Measurements from ENCODE around the gene CHRNG.
"Not testable (repeated sequence)": the region's sequence is repeated elsewhere in the genome, so short reads cannot be mapped to it uniquely, and the experiment has no call there.

CHRNG gene

DNA sequence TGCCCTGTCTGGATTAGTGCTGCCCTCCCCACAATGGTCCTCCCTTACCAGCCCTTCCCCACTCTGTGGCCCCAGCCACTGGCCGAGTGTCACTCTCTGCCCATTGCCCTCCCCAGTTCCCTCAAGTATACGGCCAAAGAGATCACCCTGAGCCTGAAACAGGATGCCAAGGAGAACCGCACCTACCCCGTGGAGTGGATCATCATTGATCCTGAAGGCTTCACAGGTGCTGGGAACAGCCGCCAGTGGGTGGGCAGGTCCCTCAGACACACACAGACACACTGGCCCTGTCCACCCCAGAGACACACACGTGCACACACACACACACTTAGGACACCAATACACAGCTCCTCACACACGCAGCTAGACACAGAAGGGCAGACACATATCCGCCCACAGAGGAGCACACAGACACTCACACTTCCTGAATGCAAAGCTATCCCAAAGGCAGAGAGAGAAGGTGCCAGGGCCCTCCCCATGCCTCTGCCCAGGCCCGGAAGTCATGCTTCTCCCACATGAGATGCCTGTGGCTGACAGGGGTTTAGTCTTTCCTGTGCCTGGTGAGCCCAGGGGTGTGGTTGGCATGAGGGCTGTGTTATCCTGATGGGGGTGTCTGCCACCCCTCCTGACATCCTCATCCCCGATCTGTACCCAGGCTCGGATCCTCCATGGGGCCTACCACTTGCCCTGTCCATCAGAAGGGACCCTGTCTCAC is 10.6 kb upstream of the CHRNG start:
- H3K4me3 Mint-ChIP-seq = no peak overlapping the region
- DNase-seq (ENCODE audit: low spot score in 2 of 2) = no peak
- H3K4me1 Mint-ChIP-seq = peaks cover 5% of the 10 kb centered on the region
- H3K9me3 Mint-ChIP-seq = no peaks in the 10 kb centered on the region
- ATAC-seq (ENCODE audit: low read depth) = no peak
- peaks cover 47% of the 10 kb centered on the region for H3K27me3 Mint-ChIP-seq
- H3K27ac Mint-ChIP-seq = no peak overlapping the region
- no peaks in the 10 kb centered on the region for H3K36me3 Mint-ChIP-seq

DNA sequence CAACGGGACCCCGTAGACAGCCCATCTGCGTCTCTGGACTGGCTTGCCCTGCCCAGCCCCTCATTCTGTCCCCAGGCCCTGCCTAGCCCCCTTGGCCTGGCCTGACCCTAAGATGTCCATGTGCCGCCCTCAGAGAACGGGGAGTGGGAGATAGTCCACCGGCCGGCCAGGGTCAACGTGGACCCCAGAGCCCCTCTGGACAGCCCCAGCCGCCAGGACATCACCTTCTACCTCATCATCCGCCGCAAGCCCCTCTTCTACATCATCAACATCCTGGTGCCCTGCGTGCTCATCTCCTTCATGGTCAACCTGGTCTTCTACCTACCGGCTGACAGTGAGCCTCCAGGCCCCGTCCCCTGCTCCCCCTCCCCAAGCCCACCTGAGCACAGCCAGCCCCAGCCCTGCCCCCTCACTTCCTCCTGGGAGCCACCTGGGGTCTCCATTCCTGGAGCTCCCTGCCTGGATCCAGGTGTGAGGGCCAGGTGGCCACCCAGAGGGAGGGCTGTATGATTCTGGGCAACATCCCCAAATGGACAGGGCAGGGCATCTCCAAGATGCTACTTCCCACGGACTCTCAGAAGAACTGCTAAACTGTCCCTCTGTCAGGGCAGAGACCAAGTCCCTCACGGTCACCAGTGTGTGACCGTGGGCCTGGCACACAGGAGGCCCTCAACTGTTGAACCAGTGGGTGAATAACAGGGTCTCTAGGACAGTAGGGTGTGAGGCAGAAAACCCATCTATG is 9.5 kb upstream of the CHRNG start:
- Mint-ChIP-seq H3K27me3 (peaks cover 40% of the 10 kb centered on the region), H3K36me3 (no peaks in the 10 kb centered on the region), H3K4me1 (no peaks in the 10 kb centered on the region), H3K9me3 (no peaks in the 10 kb centered on the region), H3K4me3 (no peak overlapping the region), H3K27ac (no peak overlapping the region)
- ATAC-seq (ENCODE audit: low read depth) (no peak), DNase-seq (ENCODE audit: low spot score in 2 of 2) (no peak)

DNA sequence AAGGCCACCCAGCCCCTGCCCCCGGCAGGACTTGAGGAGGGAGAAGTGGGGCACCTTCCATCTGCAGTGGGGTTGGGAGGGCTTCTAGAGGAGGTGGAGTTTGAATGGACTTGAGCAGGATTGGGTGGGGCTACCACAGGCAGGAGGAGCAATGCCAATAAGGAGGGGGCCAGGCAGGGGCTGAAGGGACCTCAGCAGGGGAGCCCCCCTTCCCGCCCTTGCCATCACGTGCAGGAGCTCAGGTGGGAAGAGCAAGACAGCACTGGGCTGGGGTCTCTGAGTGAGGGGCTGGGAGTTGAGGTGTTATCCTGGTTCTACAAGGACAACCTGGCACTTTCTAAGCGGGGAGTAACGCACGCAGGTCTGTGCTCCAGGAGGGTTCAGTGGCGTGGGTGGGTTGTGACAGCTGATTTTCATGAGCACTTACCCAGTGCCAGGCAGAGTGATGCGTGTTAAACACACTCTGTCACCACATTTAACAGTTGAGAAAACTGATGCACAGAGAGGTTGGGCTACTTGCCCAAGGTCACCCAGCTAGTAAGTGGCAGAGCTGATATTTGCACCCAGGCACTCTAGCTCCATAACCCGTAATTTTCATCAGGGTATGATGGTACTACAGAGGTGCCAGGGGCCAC is 8.7 kb upstream of the CHRNG start:
- ATAC-seq (ENCODE audit: low read depth) (no peak), DNase-seq (ENCODE audit: low spot score in 2 of 2) (no peak)
- Mint-ChIP-seq H3K27me3 (peaks cover 42% of the 10 kb centered on the region), H3K9me3 (no peaks in the 10 kb centered on the region), H3K27ac (no peak overlapping the region), H3K4me1 (no peaks in the 10 kb centered on the region), H3K4me3 (no peak overlapping the region), H3K36me3 (no peaks in the 10 kb centered on the region)

DNA sequence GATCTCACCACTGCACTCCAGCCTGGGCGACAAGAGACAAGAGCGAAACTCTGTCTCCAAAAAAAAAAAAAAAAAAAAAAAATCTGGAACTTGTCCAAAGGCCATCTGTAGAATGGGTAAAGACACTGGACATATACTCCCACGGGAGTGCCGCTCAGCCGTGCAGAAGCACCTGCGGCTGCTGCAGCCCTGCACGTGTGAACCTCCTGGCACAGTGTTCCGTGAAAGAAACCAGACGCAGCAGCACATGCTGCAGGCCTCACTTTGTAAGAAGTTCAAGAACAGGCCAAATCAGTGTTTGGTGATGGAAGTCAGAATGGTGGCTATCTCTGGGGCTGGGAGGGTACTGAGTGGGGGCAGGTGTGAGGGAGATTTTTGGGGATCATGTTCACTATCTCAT is 7.1 kb upstream of the CHRNG start:
- DNase-seq (ENCODE audit: low spot score in 2 of 2) = no peak
- no peak for ATAC-seq (ENCODE audit: low read depth)
- Mint-ChIP-seq H3K4me3 (no peak overlapping the region), H3K9me3 (peaks cover 1% of the 10 kb centered on the region), H3K27ac (no peak overlapping the region), H3K4me1 (no peaks in the 10 kb centered on the region), H3K27me3 (peaks cover 41% of the 10 kb centered on the region), H3K36me3 (no peaks in the 10 kb centered on the region)

DNA sequence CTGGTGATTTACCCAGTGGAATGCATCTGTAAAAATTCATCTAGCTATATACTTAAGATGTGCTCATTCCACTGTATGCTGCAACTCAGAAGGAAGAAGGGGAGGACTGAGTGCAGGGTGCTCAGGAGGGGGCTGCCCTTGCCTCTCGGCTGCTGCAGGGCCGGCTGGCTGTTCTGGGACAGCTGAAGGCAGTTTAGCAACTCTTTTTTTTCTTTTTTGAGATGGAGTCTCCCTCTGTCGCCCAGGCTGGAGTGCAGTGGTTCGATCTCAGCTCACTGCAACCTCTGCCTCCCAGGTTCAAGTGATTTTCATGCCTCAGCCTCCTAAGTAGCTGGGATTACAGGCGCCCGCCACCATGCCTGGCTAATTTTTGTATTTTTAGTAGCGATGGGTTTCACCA is 6.7 kb upstream of the CHRNG start:
- H3K27ac Mint-ChIP-seq; H3K36me3 Mint-ChIP-seq; H3K4me3 Mint-ChIP-seq; H3K9me3 Mint-ChIP-seq; H3K4me1 Mint-ChIP-seq; ATAC-seq (ENCODE audit: low read depth); DNase-seq (ENCODE audit: low spot score in 2 of 2): not testable (repeated sequence)
- peaks cover 40% of the 10 kb centered on the region for H3K27me3 Mint-ChIP-seq

DNA sequence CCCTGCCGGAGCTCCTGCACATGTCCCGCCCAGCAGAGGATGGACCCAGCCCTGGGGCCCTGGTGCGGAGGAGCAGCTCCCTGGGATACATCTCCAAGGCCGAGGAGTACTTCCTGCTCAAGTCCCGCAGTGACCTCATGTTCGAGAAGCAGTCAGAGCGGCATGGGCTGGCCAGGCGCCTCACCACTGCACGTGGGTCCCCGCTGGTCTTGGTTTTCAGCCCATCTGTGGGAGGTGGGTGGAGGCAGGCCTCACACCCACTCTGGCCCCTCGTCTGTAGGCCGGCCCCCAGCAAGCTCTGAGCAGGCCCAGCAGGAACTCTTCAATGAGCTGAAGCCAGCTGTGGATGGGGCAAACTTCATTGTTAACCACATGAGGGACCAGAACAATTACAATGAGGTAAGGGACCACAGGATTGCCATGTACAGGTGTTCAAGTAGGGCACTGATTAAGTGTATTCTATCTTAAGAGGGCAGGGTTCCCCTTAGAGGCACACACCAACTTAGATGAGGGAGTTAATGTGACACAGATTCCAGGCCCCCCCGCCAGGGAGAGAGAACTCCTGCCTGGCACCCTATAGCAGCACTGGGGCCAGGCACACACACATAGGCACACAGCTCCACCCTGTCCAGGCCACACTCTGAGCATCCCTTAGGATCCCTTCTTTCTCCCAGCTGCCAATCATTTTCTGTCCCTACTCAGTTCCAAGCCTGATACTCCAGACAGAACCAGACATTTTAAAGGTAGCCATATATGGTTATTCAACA is 5.4 kb upstream of the CHRNG start:
- no peaks in the 10 kb centered on the region for H3K36me3 Mint-ChIP-seq
- H3K4me1 Mint-ChIP-seq = peaks cover 10% of the 10 kb centered on the region
- ATAC-seq (ENCODE audit: low read depth) (no peak), DNase-seq (ENCODE audit: low spot score in 2 of 2) (no peak)
- H3K4me3 Mint-ChIP-seq = no peak overlapping the region
- H3K9me3 Mint-ChIP-seq = peaks cover 1% of the 10 kb centered on the region
- H3K27me3 Mint-ChIP-seq = peaks cover 39% of the 10 kb centered on the region
- no peak overlapping the region for H3K27ac Mint-ChIP-seq

DNA sequence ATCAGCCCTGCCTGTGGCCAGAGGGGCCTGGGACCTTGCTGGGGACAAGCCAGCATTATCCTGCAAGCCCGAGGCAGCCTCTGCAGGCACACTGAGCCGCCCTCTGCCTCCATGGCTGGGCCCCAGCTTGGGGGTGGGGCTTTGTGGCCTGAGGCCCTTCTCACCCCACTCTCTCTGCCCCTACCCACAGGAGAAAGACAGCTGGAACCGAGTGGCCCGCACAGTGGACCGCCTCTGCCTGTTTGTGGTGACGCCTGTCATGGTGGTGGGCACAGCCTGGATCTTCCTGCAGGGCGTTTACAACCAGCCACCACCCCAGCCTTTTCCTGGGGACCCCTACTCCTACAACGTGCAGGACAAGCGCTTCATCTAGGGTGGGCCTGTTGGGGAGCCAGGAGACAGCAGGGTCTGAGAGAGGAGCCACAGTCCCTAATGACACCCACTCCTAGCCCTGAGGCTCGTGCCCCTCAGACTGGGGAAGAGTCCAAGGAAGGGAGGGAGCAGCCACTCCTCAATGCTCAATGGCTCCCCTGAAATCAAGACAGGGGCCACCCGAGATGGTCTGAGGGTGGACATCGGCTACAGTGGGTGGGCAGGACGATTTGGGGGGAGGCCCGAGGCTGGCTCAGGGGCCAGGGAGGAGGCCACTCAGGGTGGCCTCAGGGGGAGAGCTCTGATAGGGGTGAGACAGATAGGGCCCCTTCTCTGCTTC is 4.4 kb upstream of the CHRNG start:
- H3K27me3 Mint-ChIP-seq = peaks cover 38% of the 10 kb centered on the region

DNA sequence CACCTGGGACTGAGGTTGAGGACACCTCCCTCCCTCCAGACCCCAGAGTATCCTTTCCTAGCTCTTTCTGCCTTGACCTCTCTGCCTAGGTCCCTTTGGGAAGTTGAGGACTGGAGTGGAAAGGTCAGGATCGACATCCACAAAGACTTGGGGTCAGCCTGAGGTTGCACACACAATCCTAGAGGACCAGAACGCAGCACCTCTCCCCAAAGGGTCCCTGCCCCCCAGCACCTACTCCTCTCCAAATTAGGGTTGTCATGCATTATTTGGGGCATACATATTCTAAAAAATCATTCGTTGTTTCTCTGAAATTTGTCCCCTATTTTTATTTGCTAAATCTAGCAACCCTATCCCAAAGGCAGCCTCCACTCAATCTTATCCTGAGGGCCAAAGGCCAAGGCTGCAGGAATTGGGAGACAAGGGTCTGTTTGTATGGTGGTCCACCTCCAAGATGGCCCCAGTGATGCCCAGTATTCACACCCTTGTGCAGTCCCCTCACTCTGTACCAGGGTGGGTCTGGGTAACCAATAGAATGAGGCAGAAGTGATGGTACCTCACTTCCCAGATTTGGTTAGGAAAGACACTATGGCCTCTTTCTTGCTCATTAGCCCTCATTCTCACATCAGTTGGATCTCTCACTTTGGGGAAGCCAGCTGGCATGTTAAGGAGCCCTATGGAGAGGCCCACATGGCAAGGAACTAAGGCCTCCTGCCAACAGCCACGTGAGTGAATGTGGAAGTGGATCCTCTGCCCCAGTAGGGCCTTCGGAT is 3.5 kb upstream of the CHRNG start:
- DNase-seq (ENCODE audit: low spot score in 2 of 2) (no peak), ATAC-seq (ENCODE audit: low read depth) (no peak)
- Mint-ChIP-seq H3K27ac (no peak overlapping the region), H3K4me3 (no peak overlapping the region), H3K36me3 (no peaks in the 10 kb centered on the region), H3K9me3 (peaks cover 1% of the 10 kb centered on the region), H3K4me1 (peaks cover 15% of the 10 kb centered on the region), H3K27me3 (peaks cover 34% of the 10 kb centered on the region)

More for the DNA sequence above, 4.4 kb upstream of the CHRNG start:
- no peak overlapping the region for H3K27ac Mint-ChIP-seq
- no peak for ATAC-seq (ENCODE audit: low read depth)
- H3K36me3 Mint-ChIP-seq = no peaks in the 10 kb centered on the region
- no peak overlapping the region for H3K4me3 Mint-ChIP-seq
- peaks cover 1% of the 10 kb centered on the region for H3K9me3 Mint-ChIP-seq
- DNase-seq (ENCODE audit: low spot score in 2 of 2) = no peak
- peaks cover 12% of the 10 kb centered on the region for H3K4me1 Mint-ChIP-seq

DNA sequence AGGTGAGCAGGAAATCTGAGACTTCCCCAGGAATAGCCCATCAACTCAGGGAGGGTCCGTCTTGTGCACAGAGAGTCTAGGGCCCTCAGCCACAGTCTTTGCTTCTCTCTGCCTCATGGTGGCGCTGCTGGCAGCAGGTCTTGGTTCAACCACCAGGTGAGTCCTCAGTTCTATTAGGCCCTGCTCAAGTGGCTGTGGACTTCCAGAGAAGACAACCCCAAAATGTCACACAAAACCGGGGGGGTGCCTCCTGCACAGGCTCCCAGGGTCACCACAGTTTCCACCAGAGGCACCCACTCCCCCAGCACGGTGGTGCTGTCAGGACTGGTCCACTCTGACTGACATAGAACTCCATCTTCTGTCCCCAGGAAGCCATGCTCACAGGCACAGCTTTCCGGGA is 2.4 kb upstream of the CHRNG start:
- DNase-seq (ENCODE audit: low spot score in 2 of 2) (no peak), ATAC-seq (ENCODE audit: low read depth) (no peak)
- Mint-ChIP-seq H3K4me1 (peaks cover 19% of the 10 kb centered on the region), H3K27ac (no peak overlapping the region), H3K4me3 (no peak overlapping the region), H3K36me3 (no peaks in the 10 kb centered on the region), H3K27me3 (peaks cover 31% of the 10 kb centered on the region), H3K9me3 (peaks cover 1% of the 10 kb centered on the region)

DNA sequence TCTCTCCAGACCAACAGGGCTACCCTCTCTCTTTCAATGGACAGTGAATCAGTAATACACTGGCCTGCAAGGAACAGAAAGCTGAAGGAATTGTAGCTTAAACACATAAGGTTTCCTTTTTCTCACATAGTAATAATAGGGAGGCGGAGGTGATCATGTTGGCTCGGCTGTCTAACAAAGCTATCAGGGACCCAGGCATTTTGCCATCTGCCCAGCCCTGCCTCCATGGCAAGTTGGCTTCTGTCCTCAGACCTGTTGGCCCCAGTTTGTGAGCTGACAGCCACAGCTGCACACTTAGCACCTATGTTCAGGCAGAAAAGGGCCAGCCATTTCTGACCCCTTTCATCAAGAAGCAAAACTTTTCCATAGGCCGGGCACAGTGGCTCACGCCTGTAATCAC is 2.0 kb upstream of the CHRNG start:
- DNase-seq (ENCODE audit: low spot score in 2 of 2) (no peak), ATAC-seq (ENCODE audit: low read depth) (no peak)
- Mint-ChIP-seq H3K27ac (no peak overlapping the region), H3K9me3 (peaks cover 1% of the 10 kb centered on the region), H3K36me3 (no peaks in the 10 kb centered on the region), H3K4me1 (peaks cover 19% of the 10 kb centered on the region), H3K4me3 (no peak overlapping the region), H3K27me3 (peaks cover 29% of the 10 kb centered on the region)

DNA sequence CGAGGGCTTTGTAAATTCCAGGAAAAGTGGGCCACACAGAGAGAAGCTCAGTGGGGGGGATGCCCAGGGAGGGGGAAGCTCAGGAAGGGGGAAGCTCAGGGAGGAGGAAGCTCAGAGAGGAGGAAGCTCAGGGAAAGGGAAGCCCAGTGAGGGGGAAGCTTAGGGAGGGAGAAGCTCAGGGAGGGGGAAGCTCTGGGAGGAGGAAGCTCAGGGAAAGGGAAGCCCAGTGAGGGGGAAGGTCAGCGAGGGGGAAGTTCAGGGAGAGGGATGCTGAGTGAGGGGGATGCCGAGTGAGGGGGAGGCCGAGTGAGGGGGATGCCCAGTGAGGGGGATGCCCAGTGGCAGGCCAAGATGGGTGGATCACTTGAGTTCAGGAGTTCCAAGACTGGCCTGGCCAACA is 821 bp upstream of the CHRNG start:
- no peak overlapping the region for H3K27ac Mint-ChIP-seq

DNA sequence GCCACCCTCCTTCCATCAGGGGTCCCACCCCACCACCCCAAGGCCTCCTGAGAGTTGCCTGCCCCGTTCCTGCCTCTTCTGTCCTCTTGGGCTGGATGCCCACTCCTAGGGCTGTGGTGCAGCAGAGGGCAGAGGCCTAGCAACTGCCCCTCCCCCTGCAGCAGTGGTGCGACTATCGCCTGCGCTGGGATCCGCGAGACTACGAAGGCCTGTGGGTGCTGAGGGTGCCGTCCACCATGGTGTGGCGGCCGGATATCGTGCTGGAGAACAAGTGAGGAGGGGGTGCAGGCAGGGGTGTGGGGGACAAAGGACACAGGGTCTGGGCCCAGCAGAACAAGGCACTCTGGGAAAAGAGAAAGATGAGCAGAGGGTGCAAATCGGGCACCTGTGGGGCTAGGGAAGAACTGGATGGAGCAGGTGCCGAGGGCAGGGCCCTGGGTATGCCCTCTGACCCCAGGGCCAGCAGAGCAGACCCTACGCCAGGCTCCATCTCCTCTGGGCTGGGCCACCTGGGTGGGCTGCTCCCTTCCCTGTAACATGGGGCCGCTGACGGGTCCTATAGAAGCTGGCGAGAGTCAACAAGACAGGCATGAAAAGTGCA is 1.0 kb downstream of the CHRNG start:
- no peak overlapping the region for H3K4me3 Mint-ChIP-seq
- no peak overlapping the region for H3K27ac Mint-ChIP-seq
- peaks cover 21% of the 10 kb centered on the region for H3K4me1 Mint-ChIP-seq
- H3K27me3 Mint-ChIP-seq = peaks cover 21% of the 10 kb centered on the region
- ATAC-seq (ENCODE audit: low read depth) (no peak), DNase-seq (ENCODE audit: low spot score in 2 of 2) (no peak)
- H3K36me3 Mint-ChIP-seq = peaks cover 2% of the 10 kb centered on the region
- peaks cover 1% of the 10 kb centered on the region for H3K9me3 Mint-ChIP-seq

More for the DNA sequence above, 821 bp upstream of the CHRNG start:
- H3K4me3 Mint-ChIP-seq = no peak overlapping the region
- H3K36me3 Mint-ChIP-seq = peaks cover 2% of the 10 kb centered on the region
- peaks cover 1% of the 10 kb centered on the region for H3K9me3 Mint-ChIP-seq
- peaks cover 23% of the 10 kb centered on the region for H3K27me3 Mint-ChIP-seq
- H3K4me1 Mint-ChIP-seq = peaks cover 19% of the 10 kb centered on the region
- ATAC-seq (ENCODE audit: low read depth) = peak; percentile 22
- no peak for DNase-seq (ENCODE audit: low spot score in 2 of 2)
